Aorta (tissue), 5 donors: ENCODE data around the gene GSTO1. TPM values are rescaled to one million over a fixed set of nuclear protein-coding genes. Genes with fewer than 3 reads are reported as not detected.
A peak's percentile ranks its signal among the peaks of the same experiment; 100 is the strongest.

Experiments
- ATAC-seq: fragments of 200-7000 bp; cut with Tn5 transposase; one replicate; pipeline ENCODE4 v1.9.1; 2022; ENCODE audit warnings: moderate library complexity; ENCODE audit not compliant: low FRiP score
- DNase-seq, 2 donors: peaks; one replicate each; pipeline ENCODE4 v3.0.0-alpha.2; 2020
- H3K27ac ChIP-seq, 2 donors: one replicate each; pipeline ENCODE4 v1.5.1; 2013; ENCODE audit warnings: low read length in 2 of 2, mild to moderate bottlenecking in 2 of 2, moderate library complexity in 2 of 2, control low read depth in 1 of 2, inconsistent platforms in 1 of 2, low read depth in 1 of 2
- H3K27me3 ChIP-seq, 2 donors: one replicate each; pipeline ENCODE4 v1.6.1; 2013; ENCODE audit warnings: control low read depth in 1 of 2, low read length in 1 of 2, mild to moderate bottlenecking in 1 of 2, moderate library complexity in 1 of 2; ENCODE audit not compliant: insufficient read depth in 2 of 2, control insufficient read depth in 1 of 2
- H3K36me3 ChIP-seq, 2 donors: one replicate each; pipeline ENCODE4 v1.6.1; 2013; ENCODE audit warnings: control low read depth in 1 of 2, low read length in 1 of 2, mild to moderate bottlenecking in 1 of 2; ENCODE audit not compliant: insufficient read depth in 2 of 2, control insufficient read depth in 1 of 2
- H3K4me1 ChIP-seq, 2 donors: one replicate each; pipeline ENCODE4 v1.6.1; 2013; ENCODE audit warnings: low read length in 2 of 2, control low read depth in 1 of 2, mild to moderate bottlenecking in 1 of 2, moderate library complexity in 1 of 2; ENCODE audit not compliant: insufficient read depth in 2 of 2, control insufficient read depth in 1 of 2
- H3K4me3 ChIP-seq, 2 donors: one replicate each; pipeline ENCODE4 v1.5.1; 2013; ENCODE audit warnings: low read length in 2 of 2, control low read depth in 1 of 2, mild to moderate bottlenecking in 1 of 2
- H3K9me3 ChIP-seq: one replicate; pipeline ENCODE4 v1.6.1; 2013; ENCODE audit warnings: mild to moderate bottlenecking, low read length; ENCODE audit not compliant: control insufficient read depth
- WGBS, 2 donors: extraction: QIAGEN DNeasy Blood & Tissue Kit; methylation state at CpG; one replicate each; pipeline ENCODE4 v1.1.7; 2013; 5-methylcytosine and 5-hydroxymethylcytosine counted together
- intact Hi-C, 2 donors: fragments of 100-400 bp; cut with DNase I; formaldehyde crosslinking; loops; one replicate each; pipeline versions ENCODE4 v1.14.2 to v1.15.0; 2022
- long read RNA-seq, 2 donors: library from polyadenylated mRNA; unstranded; transcript quantifications; one replicate each; pipeline ENCODE4 v2.0.0, GENCODE V29; 2020 to 2021
- polyA plus RNA-seq, 2 donors: library from polyadenylated mRNA; stranded (reverse); fragments of 200-250 nt; gene quantifications; one replicate each; pipeline ENCODE4 v1.2.3, GENCODE V29; 2013
- total RNA-seq, 2 donors: library from RNA; stranded (reverse); fragmentation: NEBNext Ultra II Directional; extraction: Animal tissue kit (Norgen Biotek cat#: 25700); gene quantifications; one replicate each; pipeline ENCODE4 v1.2.1, GENCODE V29; 2021
- donor health status: healthy with polysubstance abuse.
- donor health status: Bipolar disorder and iron deficiency.
- donor health status: DM: no; HTN: no; CAD: no.
- donor health status: DM: no; HTN: no; CAD: no.
- donor health status: DM: yes; HTN: yes; CAD: no.

Gene GSTO1
- 10 to 100 TPM; 84.1 to 95.9 TPM for total RNA-seq
- polyA plus RNA-seq: 100 to 1,000 TPM; 125 to 235 TPM
- long read RNA-seq, donor 1, transcript GSTO1-202 (6 exons, 972 nt): major isoform, 63 of 75 reads
- long read RNA-seq, donor 1, transcript GSTO1-204 (5 exons, 829 nt): minor isoform, 7 of 75 reads
- long read RNA-seq, donor 1, partial matches to known transcripts: 2 of 75 reads
- long read RNA-seq, donor 1, other reads (novel, unspliced or antisense): 2 of 75 reads
- long read RNA-seq, donor 2, transcript GSTO1-202 (6 exons, 972 nt): major isoform, 29 of 38 reads
- long read RNA-seq, donor 2, partial matches to known transcripts: 2 of 38 reads
- long read RNA-seq, donor 2, other reads (novel, unspliced or antisense): 4 of 38 reads

- WGBS, 2 donors: 0% methylated on average over 69 of the region's 69 CpGs
- Histone ChIP-seq H3K4me3 (peak within 1 kb of the TSS; percentile 77 to 86), H3K4me1 (peaks cover 0 to 4% of the 10 kb centered on the region in 2 donors), H3K36me3 (no peaks in the 10 kb centered on the region), H3K27ac (peak within 1 kb of the TSS; percentile 47 to 81), H3K9me3 (no peaks in the 10 kb centered on the region), H3K27me3 (no peaks in the 10 kb centered on the region)
- intact Hi-C loops: no loop called here
- ATAC-seq (peak; percentile 93), DNase-seq (peak; percentile 92 to 93)
Observed at GRCh38 chr10:104254493-104255310, at the start of gene GSTO1. GSTO1 (plus strand) TSS chr10:104254892; CDS start chr10:104254929, 37 bp downstream.

- intact Hi-C loops: loop anchor here (5.0 to 10.0 kb wide), 2 partner anchors 161 to 324 kb away; no protein-coding TSS in a partner anchor
- DNase-seq (no peak), ATAC-seq (no peak)
- Histone ChIP-seq H3K27me3 (no peaks in the 10 kb centered on the region), H3K4me1 (no peaks in the 10 kb centered on the region), H3K9me3 (no peaks in the 10 kb centered on the region), H3K27ac (no peak overlapping the region), H3K36me3 (no peaks in the 10 kb centered on the region), H3K4me3 (no peak overlapping the region)
- WGBS, 2 donors: 60 to 63% methylated on average over 3 of the region's 3 CpGs
Observed at GRCh38 chr10:104208730-104209129, 46.0 kb upstream of the GSTO1 start.

GRCh38 chr10:104209575-104210198, 45.0 kb upstream of the GSTO1 start:
- intact Hi-C loops: loop anchor here (5.0 to 10.0 kb wide), 3 partner anchors 162 to 325 kb away; no protein-coding TSS in a partner anchor
- H3K9me3 ChIP-seq: no peaks in the 10 kb centered on the region
- ATAC-seq (no peak), DNase-seq (no peak)
- no peak overlapping the region for H3K27ac ChIP-seq
- WGBS, 2 donors: 27 to 32% methylated on average over 2 of the region's 2 CpGs
- no peak overlapping the region for H3K4me3 ChIP-seq
- no peaks in the 10 kb centered on the region for H3K36me3 ChIP-seq
- H3K4me1 ChIP-seq: no peaks in the 10 kb centered on the region
- H3K27me3 ChIP-seq: no peaks in the 10 kb centered on the region

- Histone ChIP-seq H3K27ac (no peak overlapping the region), H3K36me3 (no peaks in the 10 kb centered on the region), H3K27me3 (peaks cover 0 to 2% of the 10 kb centered on the region in 2 donors), H3K9me3 (no peaks in the 10 kb centered on the region), H3K4me3 (no peak overlapping the region), H3K4me1 (no peaks in the 10 kb centered on the region)
- ATAC-seq: no peak
- no peak for DNase-seq
- 85 to 92% methylated on average over 3 of the region's 3 CpGs for WGBS, 2 donors
- intact Hi-C loops: no loop called here
Observed at GRCh38 chr10:104216631-104217030, 38.1 kb upstream of the GSTO1 start.

DNA sequence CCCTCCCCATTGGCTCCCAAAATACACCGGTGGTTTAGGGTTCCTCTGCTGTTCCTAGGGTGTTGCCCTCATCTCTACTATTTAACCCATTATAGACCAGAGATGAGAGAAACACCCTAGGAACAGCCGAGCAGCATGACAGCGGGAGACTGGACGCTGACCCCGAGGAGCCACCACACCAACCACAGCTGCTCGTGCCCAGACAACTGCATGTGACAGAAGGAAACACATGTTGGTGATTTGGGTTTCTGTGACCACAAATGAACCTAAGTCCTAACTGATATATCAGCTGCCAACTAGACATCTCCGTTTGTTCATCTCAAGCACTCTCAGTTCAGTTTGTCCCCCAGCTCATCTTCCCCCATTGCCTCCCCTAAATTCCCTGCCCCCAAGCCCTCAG, 35.9 kb upstream of the GSTO1 start:
- Histone ChIP-seq H3K36me3 (no peaks in the 10 kb centered on the region), H3K27ac (no peak overlapping the region), H3K4me1 (no peaks in the 10 kb centered on the region), H3K27me3 (peaks cover 0 to 2% of the 10 kb centered on the region in 2 donors), H3K4me3 (no peak overlapping the region), H3K9me3 (no peaks in the 10 kb centered on the region)
- intact Hi-C loops: no loop called here
- no peak for ATAC-seq
- WGBS, 2 donors: 70 to 74% methylated on average over 7 of the region's 7 CpGs
- no peak for DNase-seq

DNA sequence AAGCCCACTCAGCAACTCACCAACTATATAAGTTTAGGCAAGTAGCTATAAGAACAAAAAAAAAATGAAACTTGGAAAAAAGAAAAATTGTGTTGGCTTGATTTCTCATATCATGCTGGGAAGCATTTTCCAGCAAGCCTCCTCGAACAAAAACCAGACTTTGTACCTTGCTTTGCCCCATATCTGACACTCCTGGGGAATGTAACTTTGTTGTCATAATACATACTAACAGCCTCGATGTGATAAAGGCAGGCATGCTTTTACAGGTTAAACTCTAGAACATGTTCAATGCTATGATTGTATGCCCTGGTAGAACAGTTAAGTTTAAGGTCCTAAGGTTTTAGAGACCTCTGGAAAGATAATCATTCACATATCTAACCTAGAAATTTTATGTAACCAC, 34.2 kb upstream of the GSTO1 start:
- peaks cover 0 to 2% of the 10 kb centered on the region in 2 donors for H3K27me3 ChIP-seq
- 19 to 25% methylated on average over 2 of the region's 2 CpGs for WGBS, 2 donors
- H3K4me1 ChIP-seq: no peaks in the 10 kb centered on the region
- no peaks in the 10 kb centered on the region for H3K9me3 ChIP-seq
- no peak overlapping the region for H3K4me3 ChIP-seq
- no peak for ATAC-seq
- no peak for DNase-seq
- H3K36me3 ChIP-seq: no peaks in the 10 kb centered on the region
- H3K27ac ChIP-seq: no peak overlapping the region
- intact Hi-C loops: no loop called here

GRCh38 chr10:104223304-104223703, 31.4 kb upstream of the GSTO1 start:
- DNase-seq: no peak
- H3K36me3 ChIP-seq: no peaks in the 10 kb centered on the region
- no peaks in the 10 kb centered on the region for H3K4me1 ChIP-seq
- H3K9me3 ChIP-seq: no peaks in the 10 kb centered on the region
- no peak overlapping the region for H3K4me3 ChIP-seq
- intact Hi-C loops: no loop called here
- ATAC-seq: no peak
- H3K27ac ChIP-seq: no peak overlapping the region
- no peaks in the 10 kb centered on the region for H3K27me3 ChIP-seq

GRCh38 chr10:104230490-104230889, 24.2 kb upstream of the GSTO1 start:
- 74 to 75% methylated on average over 4 of the region's 4 CpGs for WGBS, 2 donors
- intact Hi-C loops: no loop called here
- DNase-seq (no peak), ATAC-seq (no peak)
- Histone ChIP-seq H3K4me1 (no peaks in the 10 kb centered on the region), H3K4me3 (no peak overlapping the region), H3K9me3 (no peaks in the 10 kb centered on the region), H3K27me3 (no peaks in the 10 kb centered on the region), H3K27ac (no peak overlapping the region), H3K36me3 (no peaks in the 10 kb centered on the region)
